ENCODE data around the gene C14orf39. TPM values are rescaled to one million over a fixed set of nuclear protein-coding genes. Genes with fewer than 3 reads are reported as not detected.

The C14orf39 gene
- total and polyA plus RNA-seq, 2 experiments from 2014 or later: 0.28 to 3.4 TPM

GRCh38 chr14:60420050-60420449 lies 65.8 kb downstream of the C14orf39 start:
- Mint-ChIP-seq H3K27ac (no peak overlapping the region), H3K4me1 (peaks cover 11% of the 10 kb centered on the region; the same call in 2 of the 3 replicates), H3K4me3 (no peak overlapping the region), H3K9me3 (peaks cover 13% of the 10 kb centered on the region), H3K27me3 (ENCODE audit: insufficient read depth, low read depth, poor library complexity) (peaks cover 1% of the 10 kb centered on the region), H3K36me3 (ENCODE audit: low read depth) (no peaks in the 10 kb centered on the region)
- H3K4me2 ChIP-seq: no peak overlapping the region
- H3K27me3 ChIP-seq (ENCODE audit: insufficient read depth): no peaks in the 10 kb centered on the region
- no peak overlapping the region for H3K27ac ChIP-seq (ENCODE audit: low read depth)
- no peaks in the 10 kb centered on the region for H3F3A ChIP-seq (replicated peaks; ENCODE audit: low read depth)
- ATAC-seq (peak; percentile 44), DNase-seq (ENCODE audit: low spot score) (peak; percentile 24)
- H4K20me1 ChIP-seq (replicated peaks; ENCODE audit: insufficient read depth): no peaks in the 10 kb centered on the region
- H3K36me3 ChIP-seq (ENCODE audit: insufficient read depth): no peaks in the 10 kb centered on the region
- H3K9me2 ChIP-seq (ENCODE audit: insufficient read depth): 0 out of 2 replicates have a peak, but pooled peaks cover 3% of the 10 kb centered on the region
- H3K4me1 ChIP-seq (ENCODE audit: insufficient read depth): peaks cover 7% of the 10 kb centered on the region
- H3K79me2 ChIP-seq (replicated peaks; ENCODE audit: insufficient read depth): no peaks in the 10 kb centered on the region
- H2AFZ ChIP-seq: peak overlapping the region; percentile 54; the same call in 1 of the 2 replicates
- no peak overlapping the region for H3K4me3 ChIP-seq
- TF ChIP-seq EZH2phosphoT487 (IDR thresholded peaks at IDR 0.05; ENCODE audit: unreplicated experiment) (no peak), NANOG (IDR thresholded peaks at IDR 0.05; ENCODE audit: borderline replicate concordance) (no peak), CTCF (conservative IDR thresholded peaks at IDR 0.05; ENCODE audit: low read depth in 2 of 2) (no peak), ZNF331 (CRISPR knock-in tag; IDR thresholded peaks at IDR 0.05; ENCODE audit: low read depth) (no peak), POLR2AphosphoS5 (IDR thresholded peaks at IDR 0.05; ENCODE audit: low read depth) (no peak), JUNB (IDR thresholded peaks at IDR 0.05; ENCODE audit: unreplicated experiment) (no peak), STAT1 (IDR thresholded peaks at IDR 0.05; ENCODE audit: unreplicated experiment) (no peak), ZNF114 (CRISPR knock-in tag; IDR thresholded peaks at IDR 0.05) (no peak), ZNF462 (CRISPR knock-in tag; IDR thresholded peaks at IDR 0.05) (no peak), EZH2 (IDR thresholded peaks at IDR 0.05; ENCODE audit: low read depth, unreplicated experiment) (no peak), CREB1 (CRISPR knock-in tag; IDR thresholded peaks at IDR 0.05; ENCODE audit: low read depth) (no peak), ETS1 (IDR thresholded peaks at IDR 0.05) (no peak)
- TF ChIP-seq, protein P1, sequence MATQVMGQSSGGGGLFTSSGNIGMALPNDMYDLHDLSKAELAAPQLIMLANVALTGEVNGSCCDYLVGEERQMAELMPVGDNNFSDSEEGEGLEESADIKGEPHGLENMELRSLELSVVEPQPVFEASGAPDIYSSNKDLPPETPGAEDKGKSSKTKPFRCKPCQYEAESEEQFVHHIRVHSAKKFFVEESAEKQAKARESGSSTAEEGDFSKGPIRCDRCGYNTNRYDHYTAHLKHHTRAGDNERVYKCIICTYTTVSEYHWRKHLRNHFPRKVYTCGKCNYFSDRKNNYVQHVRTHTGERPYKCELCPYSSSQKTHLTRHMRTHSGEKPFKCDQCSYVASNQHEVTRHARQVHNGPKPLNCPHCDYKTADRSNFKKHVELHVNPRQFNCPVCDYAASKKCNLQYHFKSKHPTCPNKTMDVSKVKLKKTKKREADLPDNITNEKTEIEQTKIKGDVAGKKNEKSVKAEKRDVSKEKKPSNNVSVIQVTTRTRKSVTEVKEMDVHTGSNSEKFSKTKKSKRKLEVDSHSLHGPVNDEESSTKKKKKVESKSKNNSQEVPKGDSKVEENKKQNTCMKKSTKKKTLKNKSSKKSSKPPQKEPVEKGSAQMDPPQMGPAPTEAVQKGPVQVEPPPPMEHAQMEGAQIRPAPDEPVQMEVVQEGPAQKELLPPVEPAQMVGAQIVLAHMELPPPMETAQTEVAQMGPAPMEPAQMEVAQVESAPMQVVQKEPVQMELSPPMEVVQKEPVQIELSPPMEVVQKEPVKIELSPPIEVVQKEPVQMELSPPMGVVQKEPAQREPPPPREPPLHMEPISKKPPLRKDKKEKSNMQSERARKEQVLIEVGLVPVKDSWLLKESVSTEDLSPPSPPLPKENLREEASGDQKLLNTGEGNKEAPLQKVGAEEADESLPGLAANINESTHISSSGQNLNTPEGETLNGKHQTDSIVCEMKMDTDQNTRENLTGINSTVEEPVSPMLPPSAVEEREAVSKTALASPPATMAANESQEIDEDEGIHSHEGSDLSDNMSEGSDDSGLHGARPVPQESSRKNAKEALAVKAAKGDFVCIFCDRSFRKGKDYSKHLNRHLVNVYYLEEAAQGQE (IDR thresholded peaks at IDR 0.05; ENCODE audit: unreplicated experiment): no peak

Measured in GM23338 (cell line).